Islet precursor cell (in vitro differentiated cells): ENCODE data around the gene HGFAC.

Experiments
- DNase-seq: peaks from one replicate; pipeline ENCODE4 v3.0.0-alpha.2; 2018

Gene HGFAC

GRCh38 chr4:3464349-3464905 lies 22.7 kb downstream of the HGFAC start:
- DNase-seq, result no peak

GRCh38 chr4:3464911-3465697 lies 23.3 kb downstream of the HGFAC start:
- DNase-seq, result no peak

DNA sequence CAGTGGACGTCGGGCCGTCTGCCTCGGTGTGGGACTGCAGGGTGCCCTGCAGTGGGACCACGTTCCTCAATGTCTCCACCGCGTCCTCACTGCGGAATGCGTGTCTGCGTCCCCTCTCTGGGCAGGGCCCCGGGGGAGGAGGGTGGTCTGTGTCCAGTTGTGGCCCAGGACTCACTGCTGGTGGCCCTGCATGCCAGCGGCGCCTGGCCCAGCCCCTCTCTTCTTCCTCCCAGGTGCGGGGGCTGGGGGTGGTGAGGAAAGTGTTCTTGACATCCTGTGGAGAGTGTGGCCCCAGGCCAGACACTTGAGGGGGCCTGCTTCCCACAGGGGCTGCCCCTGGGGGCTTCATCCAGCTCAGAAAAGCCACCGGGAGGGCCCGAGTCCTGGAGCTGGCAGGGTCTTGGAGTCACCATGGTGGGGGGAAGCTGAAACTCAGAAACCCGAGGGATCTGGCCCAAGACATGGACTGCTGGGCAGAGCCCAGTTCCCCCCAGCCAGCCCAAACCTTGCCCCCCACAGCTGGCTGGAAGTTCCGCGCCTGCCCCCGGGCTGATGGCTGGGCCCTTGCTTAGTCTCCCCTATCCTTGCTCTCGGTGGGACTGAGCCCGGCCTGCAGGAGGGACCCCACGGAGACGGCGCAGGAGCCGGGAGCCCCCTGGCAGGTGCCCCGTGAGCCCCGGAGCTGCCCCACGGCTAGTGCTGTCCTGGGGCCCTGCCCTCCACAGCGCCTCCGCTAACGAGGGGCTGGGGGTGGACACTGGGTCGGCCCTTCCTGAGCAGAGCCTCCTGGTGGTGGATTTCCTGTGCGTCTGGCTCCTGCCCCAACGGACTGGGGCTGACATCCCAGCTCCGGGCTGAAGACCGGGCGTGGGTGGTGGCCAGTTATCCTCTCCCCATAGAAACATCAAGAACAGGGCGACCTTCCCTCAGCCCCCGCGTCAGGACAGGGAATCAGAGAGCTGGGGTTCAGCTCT lies 24.2 kb downstream of the HGFAC start:
- DNase-seq, result no peak

DNA sequence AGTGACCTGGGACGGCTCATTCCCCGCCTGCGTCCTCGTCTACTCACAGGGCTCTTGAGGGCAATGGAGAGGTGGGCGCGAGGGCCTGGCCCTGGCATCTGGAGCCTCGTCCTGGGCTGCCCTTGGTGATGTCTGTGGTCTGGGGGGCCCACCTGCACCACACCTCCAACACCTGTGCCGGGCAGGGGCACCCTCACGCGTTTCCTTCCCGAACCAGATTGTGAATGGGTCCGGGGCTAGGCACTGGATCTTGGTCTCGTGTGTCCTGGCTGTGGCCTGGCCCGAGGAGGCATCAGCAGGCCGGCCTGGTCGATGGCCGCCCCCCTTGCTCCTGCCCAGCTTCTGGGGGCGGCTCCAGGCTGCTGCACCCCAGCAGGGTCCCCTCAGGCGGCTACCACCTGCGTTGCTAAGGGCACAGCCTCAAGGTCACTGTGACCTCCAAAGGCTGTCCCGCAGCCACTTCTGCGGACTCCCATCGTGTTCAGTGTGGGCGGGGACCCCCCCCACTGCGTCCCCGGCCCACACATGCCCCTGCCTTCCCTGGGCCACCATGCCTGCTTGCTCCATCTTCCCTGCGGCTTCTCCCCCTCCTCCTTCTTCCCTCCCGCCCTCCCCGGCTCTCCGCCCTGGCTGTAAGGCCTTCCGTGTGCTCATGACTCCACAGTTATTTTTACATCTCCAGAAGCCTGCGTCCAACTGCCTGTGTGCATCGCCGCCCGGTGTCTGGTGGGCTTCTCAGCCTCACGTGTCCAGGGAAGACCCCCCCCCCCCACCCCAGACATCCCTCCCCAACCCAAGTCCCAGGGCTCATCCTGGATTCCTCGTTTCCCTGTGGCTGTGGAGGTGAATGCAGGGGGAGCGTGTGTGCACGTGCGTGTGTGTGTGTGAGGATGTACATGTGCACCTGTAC lies 25.2 kb downstream of the HGFAC start:
- no peak for DNase-seq

DNA sequence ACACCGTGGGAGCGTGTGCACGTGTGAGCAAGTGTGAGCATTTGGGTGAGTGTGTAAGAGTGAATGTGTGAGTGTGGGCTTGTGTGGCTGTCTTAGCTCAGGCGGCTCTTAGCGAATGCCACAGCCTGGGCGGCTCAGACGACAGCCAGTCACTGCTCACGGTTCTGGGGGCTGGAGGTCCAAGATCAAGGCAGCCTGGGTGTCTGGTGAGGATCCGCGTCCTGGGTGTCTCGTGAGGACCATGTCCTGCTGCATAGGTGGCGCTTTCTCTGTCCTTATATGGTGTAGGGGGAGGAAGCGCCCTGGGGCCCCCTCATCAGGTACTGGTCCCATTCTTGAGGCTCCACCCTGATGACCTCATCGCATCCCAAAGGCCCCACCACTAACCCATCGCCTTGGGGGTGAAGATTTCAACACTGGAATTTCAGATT lies 25.8 kb downstream of the HGFAC start:
- no peak for DNase-seq

DNA sequence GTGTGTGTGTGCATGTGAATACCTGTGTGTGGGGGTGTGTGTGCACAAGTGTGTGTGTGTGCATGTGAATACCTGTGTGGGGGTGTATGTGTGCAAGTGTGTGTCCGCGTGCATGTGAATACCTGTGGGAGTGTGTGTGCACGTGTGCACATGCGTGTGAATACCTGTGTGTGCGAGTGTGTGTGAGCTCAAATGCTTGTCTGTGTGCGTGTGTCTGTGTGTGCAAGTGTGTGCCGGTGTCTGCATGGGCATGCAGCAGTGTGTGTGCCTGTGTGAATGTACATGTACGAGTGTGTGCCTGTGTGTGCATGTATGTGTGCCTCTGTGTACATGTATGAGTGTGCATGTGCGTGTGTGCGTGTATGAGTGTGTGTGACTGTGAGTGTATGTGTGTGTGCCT lies 26.4 kb downstream of the HGFAC start:
- DNase-seq, result no peak

DNA sequence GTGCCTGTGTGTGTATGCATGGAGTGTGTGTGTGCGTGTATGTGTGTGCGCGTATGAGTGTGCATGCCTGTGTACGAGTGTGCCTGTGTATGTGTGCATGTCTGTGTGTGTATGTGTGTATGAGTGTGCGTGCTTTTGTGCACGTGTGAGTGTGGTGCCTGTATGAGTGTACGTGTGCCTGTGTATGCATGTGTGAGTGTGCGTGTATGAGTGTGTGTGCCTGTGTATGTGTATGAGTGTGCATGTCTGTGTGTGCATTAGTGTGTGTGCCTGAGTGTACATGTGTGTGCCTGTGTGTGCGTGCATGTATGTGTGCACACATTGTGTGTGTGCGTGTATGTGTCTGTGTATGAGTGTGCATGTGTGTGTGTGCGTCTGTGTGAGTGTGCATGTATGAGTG lies 27.0 kb downstream of the HGFAC start:
- DNase-seq, result no peak

DNA sequence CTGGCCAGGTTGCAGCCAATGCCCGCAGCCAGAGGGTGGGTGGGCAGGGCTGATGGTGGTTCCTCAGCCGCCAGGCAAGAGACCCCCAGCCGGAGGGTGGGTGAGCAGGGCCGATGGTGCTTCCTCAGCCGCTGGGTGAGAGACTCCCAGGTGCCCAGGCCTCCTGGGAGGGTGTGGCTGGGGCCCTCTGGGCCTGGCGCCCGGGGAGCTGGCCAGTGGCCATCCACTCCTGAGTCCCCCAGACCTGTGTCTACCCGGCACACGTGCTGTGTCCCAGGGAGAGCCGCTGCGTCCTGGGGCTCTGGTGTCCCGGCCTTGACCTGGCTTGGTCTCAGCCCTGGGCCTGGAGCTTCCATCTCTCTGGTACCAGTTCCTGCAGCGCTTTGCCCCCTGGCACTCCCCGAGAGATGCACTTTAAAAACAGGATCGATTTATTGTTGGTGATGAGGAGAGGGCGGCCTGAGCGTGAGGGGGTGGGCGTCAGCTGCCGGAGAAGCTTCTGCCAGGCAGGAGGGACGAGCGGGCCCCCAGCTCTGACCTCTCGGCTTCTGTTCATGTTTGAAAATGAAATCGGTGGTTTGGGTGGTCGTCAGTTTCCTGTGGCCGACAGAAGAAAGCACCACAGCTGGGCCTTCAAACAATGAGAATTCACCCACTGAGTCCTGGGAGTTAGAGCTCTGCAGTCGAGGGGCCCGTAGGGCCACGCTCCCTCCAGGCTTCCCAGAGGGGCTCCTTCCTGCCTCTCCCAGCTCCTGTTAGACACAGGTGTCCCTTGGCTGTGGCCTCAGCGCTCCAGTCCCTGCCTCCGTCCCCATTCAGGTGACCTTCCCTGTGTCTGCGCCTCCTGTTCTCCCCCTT lies 27.8 kb downstream of the HGFAC start:
- no peak for DNase-seq

DNA sequence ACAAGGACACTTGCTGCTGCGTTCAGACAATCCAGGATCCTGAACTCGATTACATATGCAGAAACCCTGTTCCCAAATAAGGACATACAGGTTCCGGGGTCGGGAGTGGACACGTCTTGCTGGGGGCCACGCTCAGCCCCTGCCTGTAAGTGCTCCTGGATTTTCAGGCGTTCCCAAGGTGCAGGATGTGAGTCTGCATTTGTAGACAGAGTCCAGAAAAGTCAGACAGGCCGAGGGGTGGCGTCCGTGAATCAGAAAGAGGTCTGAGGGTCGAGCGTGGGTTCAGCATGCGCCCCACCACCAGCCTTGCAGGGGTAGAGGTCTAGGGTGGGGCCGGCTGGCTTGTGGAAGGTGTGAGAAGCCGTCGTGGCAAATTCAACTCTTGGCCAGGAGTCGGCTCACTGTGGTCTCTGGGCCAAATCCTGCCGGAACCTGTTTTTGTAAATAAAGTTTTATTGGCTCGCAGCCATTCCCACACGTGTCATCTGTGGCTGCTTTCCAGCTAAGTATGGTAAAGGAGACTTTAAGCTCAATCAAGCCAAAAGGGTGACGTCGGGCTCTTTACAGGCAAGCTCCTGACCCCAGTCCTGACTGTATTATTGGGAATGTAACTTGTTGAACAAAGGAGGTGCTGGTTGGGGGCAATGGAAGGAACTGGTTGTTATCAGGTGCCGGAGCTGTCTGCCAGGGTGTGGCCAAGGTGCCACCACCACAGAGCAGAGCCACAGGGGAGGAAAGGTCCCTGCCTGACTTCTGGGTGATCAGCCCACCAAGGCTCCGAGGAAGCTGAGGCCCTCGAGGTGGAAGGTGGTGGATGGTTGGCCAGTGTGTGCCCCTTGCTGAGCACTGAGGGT lies 28.7 kb downstream of the HGFAC start:
- DNase-seq, result no peak

- no peak for DNase-seq
These were observed 29.5 kb downstream of the HGFAC start for GRCh38 chr4:3471098-3471760.

DNA sequence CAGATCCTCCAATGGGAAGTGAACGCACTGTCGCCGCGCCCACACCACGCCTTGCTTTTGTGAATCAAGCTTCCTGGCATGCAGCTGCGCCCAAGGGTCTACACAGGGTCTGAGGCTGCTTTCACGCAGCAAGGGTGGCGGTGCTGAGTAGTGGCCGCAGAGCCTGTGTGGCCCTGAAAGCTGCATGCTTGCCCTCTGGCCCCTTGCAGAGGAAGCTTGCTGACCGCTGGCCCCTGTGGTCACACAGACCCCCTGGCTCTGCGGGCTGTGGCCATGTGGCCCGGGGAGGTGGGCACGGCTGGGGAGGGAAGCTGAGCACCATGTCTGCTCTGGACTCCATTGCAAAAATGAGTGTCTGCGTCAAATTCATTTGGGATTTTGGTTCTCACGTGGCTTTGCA lies 30.1 kb downstream of the HGFAC start:
- DNase-seq, result no peak

GRCh38 chr4:3472411-3473141 lies 30.8 kb downstream of the HGFAC start:
- DNase-seq, result no peak

- no peak for DNase-seq
These were observed 31.6 kb downstream of the HGFAC start for GRCh38 chr4:3473181-3473950.

- DNase-seq, result no peak
These were observed 32.4 kb downstream of the HGFAC start for GRCh38 chr4:3473996-3474765.

DNA sequence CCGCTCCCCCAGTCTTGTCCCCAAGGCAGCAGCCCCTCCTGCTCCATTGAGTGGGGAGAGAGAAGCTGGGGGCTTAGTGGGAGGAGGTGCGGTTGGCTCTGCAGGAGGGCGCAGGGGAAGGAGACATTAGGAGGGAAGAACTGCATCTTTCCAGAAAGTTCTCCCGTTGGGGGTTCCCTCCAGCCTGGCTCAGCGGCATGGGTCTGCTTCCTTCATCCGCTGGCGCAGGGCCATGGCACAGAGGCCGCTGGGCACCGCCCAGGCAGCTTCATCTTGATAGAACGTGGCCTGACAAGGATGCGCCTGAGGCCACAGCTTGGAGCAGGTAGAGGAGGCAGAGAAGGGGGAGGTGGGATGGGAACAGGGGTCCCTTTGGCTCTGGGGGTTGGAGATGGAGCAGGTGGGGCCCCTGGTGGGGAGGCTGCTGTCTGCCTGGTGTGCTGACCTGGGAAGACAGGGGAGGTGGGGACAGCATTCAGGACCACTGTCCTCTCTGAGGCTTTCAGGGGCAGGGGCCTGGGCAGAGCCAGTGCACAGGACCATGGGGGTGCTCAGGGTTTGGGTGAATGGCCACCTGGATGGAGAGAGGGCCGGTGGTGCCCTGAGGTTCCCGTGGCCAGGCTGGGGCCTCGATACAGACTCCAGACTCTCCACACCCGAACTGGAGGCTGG lies 33.4 kb downstream of the HGFAC start:
- DNase-seq, result no peak

DNA sequence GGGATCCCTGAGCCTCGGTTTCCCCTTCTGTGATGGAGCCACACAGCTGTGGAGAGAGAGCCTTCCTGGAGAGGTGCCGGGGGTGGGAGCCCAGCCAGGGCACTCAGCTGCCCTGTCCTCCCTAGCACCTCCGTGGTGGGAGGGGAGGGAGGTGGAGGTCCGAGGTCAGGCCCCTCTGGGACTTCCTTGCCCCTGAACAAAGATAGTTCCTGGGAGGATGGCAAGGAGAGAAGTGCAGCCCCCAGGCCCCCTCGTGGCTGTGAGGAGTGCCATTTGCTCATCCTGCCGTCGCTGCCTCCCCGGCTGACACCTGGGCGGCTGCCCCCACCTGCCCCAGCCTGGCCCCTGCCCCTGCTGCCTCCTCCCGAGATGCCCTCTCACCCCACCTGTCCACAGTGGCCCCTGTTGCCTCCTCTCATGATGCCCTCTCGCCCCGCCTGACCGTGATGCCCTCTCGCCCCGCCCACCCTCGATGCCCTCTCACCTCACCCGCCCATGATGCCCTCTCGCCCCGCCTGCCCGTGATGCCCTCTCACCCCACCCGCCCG lies 34.0 kb downstream of the HGFAC start:
- DNase-seq, result no peak

DNA sequence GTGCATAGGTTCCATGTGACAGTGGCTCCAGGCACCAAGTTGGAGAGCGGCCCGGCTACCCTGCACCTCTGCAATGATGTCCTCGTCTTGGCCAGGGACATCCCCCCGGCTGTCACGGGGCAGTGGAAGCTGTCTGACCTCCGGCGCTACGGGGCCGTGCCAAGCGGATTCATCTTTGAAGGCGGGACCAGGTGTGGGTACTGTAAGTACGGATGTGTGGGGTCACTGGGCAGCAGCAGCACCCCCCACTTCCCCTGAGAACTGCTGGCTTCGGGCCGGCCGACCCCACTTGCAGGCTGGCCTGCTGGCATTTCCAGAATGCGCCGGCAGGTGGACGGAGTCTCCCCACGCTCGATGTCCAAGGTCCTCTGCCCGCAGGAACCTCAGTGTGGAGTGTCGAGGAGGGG lies 34.6 kb downstream of the HGFAC start:
- DNase-seq, result no peak
